HG02571 (cell line): ENCODE results near the gene NBPF20.
"Not testable (repeated sequence)": the region's sequence is repeated elsewhere in the genome, so short reads cannot be mapped to it uniquely, and the experiment has no call there.

Experiments used
- ATAC-seq: cut with Tn5 transposase; IDR thresholded peaks from one replicate; pipeline ENCODE4 v1.9.1; 2021; ENCODE audit warnings: mild to moderate bottlenecking, moderate library complexity; ENCODE audit not compliant: unreplicated experiment

Gene NBPF20

DNA sequence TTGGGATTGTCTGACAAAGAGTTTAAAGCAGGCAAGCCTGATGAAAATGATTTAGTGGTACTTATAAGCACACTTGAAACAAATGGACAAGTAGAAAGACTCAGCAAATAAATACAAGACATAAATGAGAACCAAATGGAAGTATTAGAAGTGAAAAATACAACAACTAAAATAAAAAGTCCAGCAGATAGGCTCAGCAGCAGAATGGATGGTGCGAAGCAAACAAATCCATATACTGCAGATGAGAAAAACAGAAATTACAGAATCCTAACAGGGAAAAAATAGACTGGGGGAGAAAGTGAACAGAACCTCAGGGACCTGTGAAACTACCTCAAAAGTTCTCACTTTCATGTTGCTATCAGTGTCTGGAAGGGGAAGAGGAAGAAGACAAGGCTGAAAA, 3.9 kb upstream of the NBPF20 start:
- ATAC-seq: not testable (repeated sequence)

DNA sequence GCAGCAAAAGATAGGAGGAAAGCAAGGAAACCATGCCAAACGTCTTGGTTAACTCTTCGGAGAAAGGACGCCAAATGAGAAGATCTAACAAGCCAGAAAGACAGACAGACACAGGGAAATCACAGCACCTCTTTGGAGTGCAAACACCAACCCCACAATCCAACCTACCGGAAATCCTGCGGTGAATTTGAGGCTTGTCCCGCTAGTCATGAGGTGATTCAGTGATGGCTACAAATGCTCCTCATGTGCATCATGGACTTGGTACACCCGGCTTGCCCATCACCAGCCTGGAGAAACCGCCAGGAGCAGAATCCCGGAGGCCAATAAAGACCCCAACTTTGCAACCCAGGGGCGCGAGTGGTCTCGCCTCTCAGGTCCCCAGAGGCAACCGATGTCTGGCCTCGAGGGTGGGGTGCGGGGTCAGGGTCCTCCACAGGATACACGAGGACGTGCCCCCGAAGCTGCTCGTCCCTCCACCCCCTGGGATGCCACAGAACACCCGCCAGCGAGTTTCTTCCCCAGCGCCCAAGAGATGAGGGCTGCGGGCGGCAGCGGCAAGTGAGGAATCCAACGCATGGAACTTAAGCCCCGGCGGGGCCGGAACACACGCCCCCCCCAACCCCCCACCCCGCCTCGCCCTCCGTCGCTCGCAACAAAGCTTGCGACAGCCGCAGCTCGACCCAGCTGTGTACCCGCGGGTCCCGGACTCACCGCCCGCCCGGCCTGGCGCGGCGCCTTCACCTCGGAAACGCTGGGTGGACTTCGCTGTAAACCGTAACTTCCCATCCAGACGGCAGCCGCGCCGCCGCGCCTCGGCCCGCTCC, 579 bp downstream of the NBPF20 start:
- peak; percentile 63 for ATAC-seq

DNA sequence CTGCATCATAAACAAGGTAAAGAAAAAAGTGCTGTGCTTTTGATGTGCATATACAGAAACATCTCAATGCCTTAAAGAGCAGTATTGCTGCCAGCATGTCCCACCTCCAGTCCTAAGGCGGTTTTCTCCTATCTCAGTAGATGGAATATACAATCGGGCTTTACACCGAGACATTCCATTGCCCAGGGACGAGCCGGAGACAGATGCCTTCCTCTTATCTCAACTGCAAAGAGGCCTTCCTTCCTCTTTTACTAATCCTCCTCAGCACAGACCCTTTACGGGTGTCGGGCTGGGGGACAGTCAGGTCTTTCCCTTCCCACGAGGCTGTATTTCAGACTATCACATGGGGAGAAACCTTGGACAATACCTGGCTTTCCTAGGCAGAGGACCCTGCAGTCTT, 10.3 kb downstream of the NBPF20 start:
- not testable (repeated sequence) for ATAC-seq

DNA sequence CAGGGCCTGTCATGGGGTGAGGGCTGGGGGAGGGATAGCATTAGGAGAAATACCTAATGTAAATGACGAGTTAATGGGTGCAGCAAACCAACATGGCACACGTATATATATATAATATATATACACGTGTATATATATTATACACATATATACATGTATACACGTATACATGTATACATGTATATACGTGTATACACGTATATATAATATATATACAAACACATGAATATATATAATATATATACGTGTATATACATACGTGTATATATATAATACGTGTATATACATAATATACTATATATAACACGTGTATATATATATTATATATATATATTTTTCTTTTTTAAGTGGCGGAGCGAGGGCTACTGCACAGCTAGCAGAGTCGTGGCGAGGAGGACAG, 18.1 kb downstream of the NBPF20 start:
- not testable (repeated sequence) for ATAC-seq

DNA sequence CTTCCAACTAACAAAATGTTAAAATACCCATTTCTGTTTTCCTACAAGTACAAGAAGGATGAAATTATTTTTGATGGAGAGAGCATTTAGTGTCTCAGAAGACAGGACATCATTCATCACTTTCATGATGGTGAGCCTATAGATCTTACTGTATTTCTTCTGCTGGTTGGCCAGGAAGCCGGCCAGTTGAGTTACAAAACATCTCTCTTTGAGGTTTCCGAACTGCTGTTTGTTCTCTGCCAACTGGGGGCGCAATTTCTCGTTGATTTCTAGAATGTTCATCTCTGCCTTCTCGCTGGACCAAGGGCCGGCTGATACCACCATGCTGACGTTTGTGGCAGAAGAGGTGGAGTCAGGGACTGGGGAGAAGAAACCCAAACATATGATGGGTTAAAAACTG, 20.5 kb downstream of the NBPF20 start:
- not testable (repeated sequence) for ATAC-seq

DNA sequence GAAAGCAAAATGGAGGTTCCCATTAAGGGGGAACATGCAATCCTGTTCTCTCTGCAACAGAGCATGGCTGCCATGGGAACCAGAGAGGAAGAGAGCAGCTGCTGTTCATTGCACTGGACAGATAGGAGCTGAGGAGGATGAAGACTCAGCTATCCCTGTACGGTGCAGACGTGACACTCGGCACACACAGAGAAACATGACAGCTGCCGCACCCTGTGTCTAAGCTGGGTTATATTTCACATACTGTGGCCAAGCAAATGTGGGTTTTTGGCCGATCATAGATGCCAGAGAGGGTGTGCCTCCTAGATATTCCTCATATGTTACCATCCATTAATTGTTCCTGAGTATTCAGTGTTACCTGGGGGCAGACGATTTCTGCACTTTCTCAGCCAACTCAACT, 24.7 kb downstream of the NBPF20 start:
- ATAC-seq: not testable (repeated sequence)
